NT2/D1 (cell line): ENCODE measurements around the gene SRSF9.

Experiments
- SUZ12 ChIP-seq: IDR thresholded peaks from 2 replicates; pipeline ENCODE4 v1.6.1; 2011; ENCODE audit not compliant: insufficient read length, insufficient read depth; ENCODE audit errors: extremely low read depth
- ZNF274 ChIP-seq: IDR thresholded peaks from 2 replicates; pipeline ENCODE4 v1.6.1; 2011; ENCODE audit warnings: mild to moderate bottlenecking, low read depth, low read length

GRCh38 chr12:120489018-120489417 is 19.5 kb upstream of the SRSF9 start:
- no peak for TF ChIP-seq ZNF274
- no peak for TF ChIP-seq SUZ12
